GM12801 (cell line): ENCODE measurements around the gene PLCH1.

Source experiments
- TF ChIP-seq, protein P1 (sequence below): IDR thresholded peaks from one replicate; pipeline ENCODE4 v1.5.1; 2011; ENCODE audit warnings: control low read depth; ENCODE audit not compliant: insufficient read length; ENCODE audit errors: extremely low read depth

Gene PLCH1

GRCh38 chr3:155744626-155745324 is at the start of gene PLCH1:
Gene PLCH1 (minus strand): TSS chr3:155745071. CDS start chr3:155704224, 40,847 bp downstream.
- TF ChIP-seq, protein P1, sequence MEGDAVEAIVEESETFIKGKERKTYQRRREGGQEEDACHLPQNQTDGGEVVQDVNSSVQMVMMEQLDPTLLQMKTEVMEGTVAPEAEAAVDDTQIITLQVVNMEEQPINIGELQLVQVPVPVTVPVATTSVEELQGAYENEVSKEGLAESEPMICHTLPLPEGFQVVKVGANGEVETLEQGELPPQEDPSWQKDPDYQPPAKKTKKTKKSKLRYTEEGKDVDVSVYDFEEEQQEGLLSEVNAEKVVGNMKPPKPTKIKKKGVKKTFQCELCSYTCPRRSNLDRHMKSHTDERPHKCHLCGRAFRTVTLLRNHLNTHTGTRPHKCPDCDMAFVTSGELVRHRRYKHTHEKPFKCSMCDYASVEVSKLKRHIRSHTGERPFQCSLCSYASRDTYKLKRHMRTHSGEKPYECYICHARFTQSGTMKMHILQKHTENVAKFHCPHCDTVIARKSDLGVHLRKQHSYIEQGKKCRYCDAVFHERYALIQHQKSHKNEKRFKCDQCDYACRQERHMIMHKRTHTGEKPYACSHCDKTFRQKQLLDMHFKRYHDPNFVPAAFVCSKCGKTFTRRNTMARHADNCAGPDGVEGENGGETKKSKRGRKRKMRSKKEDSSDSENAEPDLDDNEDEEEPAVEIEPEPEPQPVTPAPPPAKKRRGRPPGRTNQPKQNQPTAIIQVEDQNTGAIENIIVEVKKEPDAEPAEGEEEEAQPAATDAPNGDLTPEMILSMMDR, result no peak

GRCh38 chr3:155792532-155792931 is 47.7 kb upstream of the PLCH1 start:
- TF ChIP-seq, protein P1, result no peak

GRCh38 chr3:155791190-155791589 is 46.3 kb upstream of the PLCH1 start:
- TF ChIP-seq, protein P1, result no peak

DNA sequence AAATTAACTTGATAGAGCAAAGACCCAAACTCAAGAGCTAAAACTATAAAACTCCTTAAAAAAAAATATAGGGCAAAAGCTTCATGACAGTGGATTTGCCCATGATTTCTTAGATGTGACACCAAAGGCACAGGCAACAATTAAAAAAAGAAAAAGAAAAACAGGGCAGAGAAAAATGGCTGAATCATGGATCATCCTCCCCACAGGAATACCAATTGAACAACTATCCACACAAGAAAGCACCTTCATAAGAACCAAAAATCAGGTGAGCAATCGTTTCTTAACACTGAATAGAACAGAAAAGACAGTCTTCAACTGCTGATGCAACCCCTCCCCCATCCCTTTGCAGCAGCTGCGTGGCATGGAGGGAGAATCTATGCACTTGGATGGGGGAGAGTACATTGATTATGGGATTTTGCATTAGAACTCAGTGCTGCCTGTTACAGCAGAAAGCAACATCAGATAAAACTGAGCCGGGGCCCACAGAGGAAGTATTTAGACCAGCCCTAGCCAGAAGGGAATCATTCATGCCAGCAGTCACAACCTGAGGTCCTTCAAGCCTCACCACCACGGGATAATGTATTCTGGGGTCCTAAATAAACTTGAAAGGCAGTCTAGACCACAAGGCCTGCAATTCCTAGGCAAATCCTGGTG is 45.5 kb upstream of the PLCH1 start:
- TF ChIP-seq, protein P1, result no peak

DNA sequence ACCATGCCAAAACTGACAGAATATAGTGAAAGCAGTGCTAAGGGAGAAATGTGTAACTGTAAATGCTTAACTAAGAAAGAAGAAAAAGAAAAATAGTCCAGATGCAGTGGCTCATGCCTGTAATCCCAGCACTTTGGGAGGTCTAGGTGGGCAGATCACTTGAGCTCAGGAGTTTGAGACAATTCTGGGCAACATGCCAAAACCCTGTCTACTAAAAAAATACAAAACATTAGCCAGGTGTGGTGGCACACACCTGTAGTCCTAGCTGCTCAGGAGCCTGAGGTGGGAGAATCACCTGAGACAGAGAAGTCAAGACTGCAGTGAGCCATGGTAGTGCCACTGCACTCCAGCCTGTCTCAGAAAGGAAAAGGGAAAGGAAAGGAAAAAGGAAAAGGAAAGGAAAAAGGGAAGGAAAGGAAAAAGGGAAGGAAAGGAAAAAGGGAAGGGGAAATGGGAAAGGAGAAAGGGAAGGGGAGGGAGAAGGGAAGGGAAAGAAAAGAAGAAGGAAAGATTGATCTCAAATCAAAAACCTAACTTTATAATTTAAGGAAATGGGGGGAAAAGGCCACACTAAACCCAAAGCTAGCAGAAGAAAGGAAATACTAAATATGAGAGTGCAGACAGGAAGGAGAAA is 40.9 kb upstream of the PLCH1 start:
- TF ChIP-seq, protein P1, result no peak

- TF ChIP-seq, protein P1, result no peak
Observed at GRCh38 chr3:155782390-155782953, 37.6 kb upstream of the PLCH1 start.

- TF ChIP-seq, protein P1, result no peak
Observed at GRCh38 chr3:155780291-155780690, 35.4 kb upstream of the PLCH1 start.
